Left colon (tissue), 2 donors: Measurements from ENCODE around the gene PYM1. TPM values are rescaled to one million over a fixed set of nuclear protein-coding genes. Genes with fewer than 3 reads are reported as not detected.

Source experiments
- ATAC-seq: fragments of 200-7000 bp; cut with Tn5 transposase; one replicate; pipeline ENCODE4 v1.9.1; 2020; ENCODE audit warnings: mild to moderate bottlenecking, moderate library complexity
- DNase-seq, 2 donors: peaks; one replicate each; pipeline ENCODE4 v3.0.0-alpha.2; 2020
- intact Hi-C, 2 donors: fragments of 100-400 bp; cut with DNase I in 1 of 2; cut with micrococcal nuclease in 1 of 2; formaldehyde crosslinking; loops; one replicate each; pipeline versions ENCODE4 v1.11.2 to v1.14.0; 2022; cut with DNase I, micrococcal nuclease
- total RNA-seq, 2 donors: library from RNA; stranded (reverse); fragmentation: NEBNext Ultra II Directional; extraction: Animal tissue kit (Norgen Biotek cat#: 25700); gene quantifications; one replicate each; pipeline ENCODE4 v1.2.1, GENCODE V29; 2021
- donor health status: DM: no; HTN: no; CAD: no.
- donor health status: DM: yes; HTN: yes; CAD: no.

PYM1 gene
- total RNA-seq, 2 donors from 2014 or later: 41.7 to 45.0 TPM

DNA sequence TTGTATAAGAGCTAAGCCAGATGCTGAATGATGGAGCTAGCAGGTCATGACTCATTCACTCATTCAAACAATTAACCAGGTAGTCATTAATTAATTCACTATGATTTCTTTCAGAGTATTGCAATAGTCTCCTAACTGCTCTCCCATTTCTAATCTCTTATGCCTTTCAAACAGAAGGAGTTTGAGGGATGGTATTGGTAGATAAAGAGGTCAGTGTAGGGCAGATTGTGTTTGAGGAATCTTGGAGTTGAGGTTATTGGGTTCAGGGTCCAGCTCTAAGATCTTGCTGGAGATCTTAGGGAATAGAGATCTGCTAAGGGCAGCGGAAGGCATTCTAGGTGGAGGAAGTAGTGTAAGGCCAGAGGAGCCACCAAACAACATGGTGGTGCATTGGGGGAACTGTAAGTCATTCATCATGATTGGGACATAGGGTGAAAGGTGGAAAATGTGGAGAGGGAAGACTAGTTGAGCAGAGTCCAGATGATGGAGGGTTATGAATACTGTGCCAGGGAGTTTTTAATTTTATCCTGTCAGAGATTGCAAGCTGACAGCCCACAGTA, 15.0 kb upstream of the PYM1 start:
- ATAC-seq: no peak
- intact Hi-C loops: no loop called here
- DNase-seq: no peak

DNA sequence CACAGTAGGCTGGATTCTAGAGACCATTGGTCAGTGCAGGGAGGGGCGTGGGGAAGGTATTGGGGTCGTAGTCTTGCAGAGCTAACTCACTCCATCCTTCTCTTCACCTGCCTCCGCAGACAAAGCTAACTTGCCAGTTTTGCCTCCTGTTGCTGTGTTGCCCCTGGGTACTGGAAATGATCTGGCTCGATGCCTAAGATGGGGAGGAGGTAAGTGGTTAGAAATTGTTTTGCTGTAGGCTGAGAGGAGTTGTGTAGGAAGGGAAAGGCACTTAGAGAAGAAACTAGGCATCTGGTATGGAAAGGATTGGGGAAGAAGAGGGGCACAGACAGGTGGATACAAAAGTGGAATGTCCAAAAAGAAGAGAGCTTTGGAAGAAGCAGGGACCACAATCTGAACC, 14.4 kb upstream of the PYM1 start:
- intact Hi-C loops: no loop called here
- DNase-seq (no peak), ATAC-seq (no peak)

DNA sequence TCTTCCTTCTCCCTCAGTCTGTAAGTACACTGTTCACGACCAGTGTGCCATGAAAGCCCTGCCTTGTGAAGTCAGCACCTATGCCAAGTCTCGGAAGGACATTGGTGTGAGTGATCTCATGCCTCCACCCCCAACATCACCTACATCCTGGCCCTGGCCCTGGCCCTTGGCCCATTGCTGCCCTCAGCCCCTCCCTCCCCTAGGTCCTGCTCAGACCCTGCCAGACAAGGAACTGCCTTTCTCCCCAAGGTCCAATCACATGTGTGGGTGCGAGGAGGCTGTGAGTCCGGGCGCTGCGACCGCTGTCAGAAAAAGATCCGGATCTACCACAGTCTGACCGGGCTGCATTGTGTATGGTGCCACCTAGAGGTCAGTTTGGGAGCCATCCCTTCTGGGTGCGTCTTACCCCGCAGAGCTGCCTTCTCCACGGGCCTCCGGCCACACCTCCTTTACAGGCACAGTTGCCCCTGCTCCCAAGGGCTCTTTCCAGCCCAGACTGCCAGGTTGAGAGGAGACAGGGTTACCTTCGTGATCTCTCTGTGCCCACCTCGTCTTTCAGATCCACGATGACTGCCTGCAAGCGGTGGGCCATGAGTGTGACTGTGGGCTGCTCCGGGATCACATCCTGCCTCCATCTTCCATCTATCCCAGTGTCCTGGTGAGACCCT, 12.5 kb upstream of the PYM1 start:
- DNase-seq: peak; percentile 86 to 89
- ATAC-seq: peak; percentile 89
- intact Hi-C loops: no loop called here

DNA sequence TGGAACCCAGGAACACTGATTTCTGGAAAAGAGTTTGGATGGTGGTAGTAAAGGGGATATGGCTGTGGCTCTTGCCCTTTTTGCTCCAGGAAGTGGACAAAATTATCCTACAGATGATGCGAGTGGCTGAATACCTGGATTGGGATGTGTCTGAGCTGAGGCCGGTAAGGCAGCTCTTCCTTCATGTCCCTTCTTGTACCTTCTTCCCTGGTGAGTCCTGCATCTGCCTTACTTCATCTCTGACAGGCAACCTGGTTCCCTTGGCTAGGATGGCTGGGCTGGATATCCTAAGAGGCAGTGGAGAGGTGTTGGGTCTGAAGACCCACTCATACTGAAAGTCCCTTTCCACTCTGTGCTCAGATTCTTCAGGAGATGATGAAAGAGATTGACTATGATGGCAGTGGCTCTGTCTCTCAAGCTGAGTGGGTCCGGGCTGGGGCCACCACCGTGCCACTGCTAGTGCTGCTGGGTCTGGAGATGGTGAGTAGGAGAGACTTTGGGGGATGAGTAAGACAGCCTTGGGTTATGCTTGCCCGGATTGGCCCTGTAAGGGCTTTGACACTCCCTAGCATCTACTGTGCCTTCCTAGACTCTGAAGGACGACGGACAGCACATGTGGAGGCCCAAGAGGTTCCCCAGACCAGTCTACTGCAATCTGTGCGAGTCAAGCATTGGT, 11.3 kb upstream of the PYM1 start:
- ATAC-seq (no peak), DNase-seq (no peak)
- intact Hi-C loops: loop anchor here in 1 of 2 donors (5.0 kb wide), 1 partner anchor 197 kb away; the partner anchor contains the start of gene GDF11

DNA sequence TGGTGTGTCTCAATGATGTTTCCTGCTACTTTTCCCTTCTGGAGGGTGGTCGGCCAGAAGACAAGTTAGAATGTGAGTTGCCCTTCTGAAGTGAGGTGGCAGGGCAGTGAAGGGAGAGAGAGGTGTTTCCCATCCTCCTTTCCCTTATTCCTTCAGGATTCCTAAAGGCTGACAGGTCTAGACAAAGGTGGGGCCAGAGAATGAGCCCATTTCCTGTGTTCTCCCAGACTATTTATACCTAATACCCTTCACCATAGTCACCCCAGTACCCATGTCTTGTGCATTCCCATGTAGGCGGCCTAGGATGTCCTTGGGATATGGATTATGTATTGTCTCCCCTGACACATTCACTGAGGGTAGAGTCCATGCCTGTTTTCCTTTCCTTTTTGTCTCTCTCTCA, 10.3 kb upstream of the PYM1 start:
- intact Hi-C loops: loop anchor here in 1 of 2 donors (5.0 kb wide), 1 partner anchor 196 kb away; the partner anchor contains the start of gene GDF11
- DNase-seq (no peak), ATAC-seq (no peak)

DNA sequence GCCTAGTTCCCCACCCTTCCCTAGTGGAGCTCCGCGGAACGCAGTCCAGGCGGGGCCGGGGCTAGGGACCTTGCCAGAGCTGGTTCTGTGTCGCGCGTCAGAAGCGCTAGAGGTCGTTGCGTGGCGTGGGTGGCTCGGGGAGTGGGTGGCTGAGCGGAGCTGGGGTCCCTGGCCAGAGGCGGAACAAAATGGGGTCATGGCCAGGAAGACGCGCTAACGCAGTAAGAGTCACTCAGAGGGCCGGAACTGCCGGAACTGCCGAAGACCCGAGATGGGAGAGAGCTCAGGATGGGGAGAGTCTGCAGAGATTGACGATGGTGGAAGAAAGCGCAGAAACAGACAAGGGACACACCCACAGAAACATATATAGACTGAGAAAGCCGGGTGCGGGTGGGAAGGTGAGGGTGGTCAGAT, 8.1 kb upstream of the PYM1 start:
- intact Hi-C loops: loop anchor here in 1 of 2 donors (5.0 kb wide), 1 partner anchor 193 kb away; the partner anchor contains the start of gene GDF11
- peak in 1 of 2 donors; percentile 39 for DNase-seq
- no peak for ATAC-seq

DNA sequence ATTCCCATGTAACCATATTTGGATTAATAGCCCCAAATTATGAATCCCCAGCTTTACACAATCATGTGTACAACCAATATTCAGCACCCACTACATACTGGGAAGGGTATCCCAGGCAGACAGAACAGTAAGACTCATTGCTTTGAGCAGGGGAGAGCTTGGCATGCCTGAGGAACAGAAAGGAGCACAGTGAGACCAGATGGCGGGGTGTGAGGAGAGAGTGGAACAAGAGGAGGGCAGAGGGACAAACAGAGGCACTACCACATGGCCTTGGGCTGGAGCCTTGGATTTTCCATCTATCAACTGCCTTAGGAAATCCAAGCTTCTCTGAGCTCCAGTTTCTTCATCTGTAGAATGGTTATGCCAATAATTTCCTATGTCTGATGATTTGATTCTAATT, 7.1 kb upstream of the PYM1 start:
- intact Hi-C loops: loop anchor here in 1 of 2 donors (5.0 kb wide), 2 partner anchors 38 to 192 kb away; partner anchors contain the start of genes GDF11 and RAB5B
- DNase-seq: no peak
- no peak for ATAC-seq

DNA sequence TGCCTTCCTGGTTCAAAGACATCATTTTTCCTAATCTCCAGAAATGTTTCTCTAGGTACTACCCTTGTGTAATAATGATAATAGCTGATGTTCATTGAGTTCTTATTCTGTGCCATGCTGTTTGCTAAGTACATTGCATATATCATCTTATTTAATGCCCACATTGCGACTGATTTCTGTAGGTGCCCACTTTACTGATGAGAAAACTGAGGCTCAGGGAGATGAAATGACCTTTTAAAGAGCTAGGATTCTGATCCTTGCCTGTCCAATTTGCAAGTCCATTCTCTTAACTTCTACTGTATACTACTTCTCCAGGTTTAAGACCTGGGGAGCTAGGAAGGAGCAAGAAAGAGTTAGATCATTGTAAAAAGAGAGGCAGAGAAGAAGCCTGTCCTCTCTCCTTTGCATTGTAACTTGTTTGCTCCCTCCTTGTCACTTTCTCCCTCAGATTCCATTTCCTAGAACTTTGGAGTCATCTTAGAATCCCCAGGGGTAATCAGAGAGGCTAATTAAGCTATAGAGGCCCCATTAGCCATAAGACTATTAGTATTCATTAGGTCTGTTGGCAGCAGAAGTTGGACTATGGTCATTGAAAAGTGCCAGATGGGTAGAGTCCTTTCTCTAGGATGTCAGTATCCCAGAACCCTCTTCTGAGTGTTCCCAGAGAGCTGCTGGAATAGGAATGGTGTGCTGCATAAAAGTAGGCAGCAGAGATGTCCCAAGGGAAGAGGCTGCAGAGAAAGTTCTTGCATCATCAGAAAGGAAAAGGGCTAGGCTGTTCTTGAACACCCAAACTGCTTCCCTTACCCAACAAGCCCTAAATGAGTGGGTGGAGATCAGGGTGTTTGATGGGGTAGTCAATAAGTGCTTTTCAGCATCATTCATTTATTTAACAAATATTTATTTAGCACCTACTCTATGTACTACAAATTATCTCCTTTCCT, 6.4 kb upstream of the PYM1 start:
- no peak for ATAC-seq
- DNase-seq: no peak
- intact Hi-C loops: loop anchor here in 1 of 2 donors (5.0 kb wide), 1 partner anchor 38 kb away; the partner anchor contains the start of gene RAB5B

DNA sequence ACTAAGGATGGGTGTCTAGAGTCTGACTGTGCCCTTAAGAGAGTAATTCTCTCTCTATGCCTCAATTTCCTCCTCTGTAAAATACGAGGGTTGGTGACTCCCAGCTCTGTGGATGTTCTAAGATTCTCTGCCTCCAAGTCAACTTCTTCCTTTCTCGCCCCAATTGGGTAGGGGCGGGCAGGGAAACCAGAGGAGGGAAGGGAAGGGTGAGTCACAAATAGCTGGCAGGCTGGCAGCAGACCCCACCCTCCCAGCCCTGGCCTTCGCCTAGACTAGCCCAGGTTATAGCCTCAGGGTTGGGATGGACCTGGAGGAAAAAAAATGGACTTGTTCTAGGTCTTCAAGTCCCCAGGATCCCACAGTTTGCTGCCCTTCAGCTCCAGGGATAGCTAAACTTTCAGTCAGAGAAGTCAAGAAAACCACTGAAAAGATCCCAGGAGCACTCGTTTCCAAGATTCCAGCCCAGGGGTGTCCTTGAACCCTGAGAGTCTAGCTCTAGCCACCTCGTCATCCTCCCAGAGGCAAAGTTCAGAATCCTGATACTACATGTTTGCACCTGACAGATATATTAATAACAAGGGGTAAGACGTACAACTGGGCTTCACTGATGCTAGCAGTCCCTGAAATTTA, 5.6 kb upstream of the PYM1 start:
- ATAC-seq (peak; percentile 44), DNase-seq (peak; percentile 47 to 65)
- intact Hi-C loops: loop anchor here in 1 of 2 donors (5.0 kb wide), 1 partner anchor 39 kb away; the partner anchor contains the start of gene RAB5B

DNA sequence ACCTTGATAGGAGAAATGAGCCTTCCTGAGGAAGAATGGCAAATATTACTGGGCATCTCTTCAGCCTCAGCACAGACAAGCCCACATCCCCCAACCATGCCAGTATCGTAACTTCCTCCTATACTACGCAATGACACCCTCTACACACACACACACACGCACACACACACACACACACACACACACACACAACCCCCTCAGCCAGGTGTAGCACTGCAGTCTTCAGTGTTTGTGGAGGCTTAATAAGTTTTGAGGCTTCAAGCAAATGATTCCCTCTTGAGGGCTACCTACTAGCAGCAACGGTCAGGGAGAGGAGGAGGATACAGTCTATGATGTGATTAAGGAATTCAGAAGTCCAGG, 4.8 kb upstream of the PYM1 start:
- intact Hi-C loops: loop anchor here in 1 of 2 donors (5.0 kb wide), 1 partner anchor 40 kb away; the partner anchor contains the start of gene RAB5B
- ATAC-seq (peak; percentile 31), DNase-seq (peak; percentile 52 to 55)

DNA sequence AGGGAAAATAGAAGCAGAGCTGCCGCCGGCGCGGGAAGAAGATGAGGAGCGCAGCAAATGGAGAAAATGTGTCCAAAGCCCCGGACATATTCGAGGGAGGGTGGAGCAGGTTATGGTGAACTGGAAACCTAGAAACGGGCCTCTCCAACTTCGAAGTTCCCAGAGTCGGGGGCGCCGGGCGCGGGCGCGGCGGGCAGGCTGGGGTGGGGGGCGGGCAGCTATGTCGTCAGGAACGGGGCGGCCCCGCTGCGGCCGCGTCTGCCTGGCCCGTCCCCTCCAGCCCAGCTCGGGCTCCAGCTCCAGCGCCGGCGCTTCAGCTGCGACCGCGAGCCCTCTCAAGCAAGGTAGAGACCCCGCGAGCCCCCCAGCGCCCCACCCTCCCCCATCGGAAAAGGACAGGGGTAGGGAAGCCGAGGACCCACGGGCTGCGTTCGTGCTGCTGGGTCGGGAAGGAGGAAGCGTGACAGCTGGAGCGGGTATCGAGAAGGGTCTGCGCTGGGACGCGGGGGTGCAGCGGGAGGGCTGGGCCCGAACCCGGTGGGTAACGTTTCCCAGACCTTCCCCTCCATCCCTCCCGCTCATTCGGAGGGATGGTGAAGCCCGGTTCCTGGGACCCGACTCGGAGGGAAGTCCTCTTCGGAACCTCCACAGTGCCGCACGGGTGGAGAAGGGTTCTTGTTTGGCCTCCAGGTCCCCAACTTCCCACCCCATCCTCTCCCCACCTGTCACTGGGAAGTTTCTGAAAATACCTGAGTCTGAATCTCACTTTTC, 4.3 kb upstream of the PYM1 start:
- ATAC-seq (peak; percentile 39), DNase-seq (peak; percentile 68 to 77)
- intact Hi-C loops: loop anchor here in 1 of 2 donors (5.0 kb wide), 1 partner anchor 40 kb away; the partner anchor contains the start of gene RAB5B

DNA sequence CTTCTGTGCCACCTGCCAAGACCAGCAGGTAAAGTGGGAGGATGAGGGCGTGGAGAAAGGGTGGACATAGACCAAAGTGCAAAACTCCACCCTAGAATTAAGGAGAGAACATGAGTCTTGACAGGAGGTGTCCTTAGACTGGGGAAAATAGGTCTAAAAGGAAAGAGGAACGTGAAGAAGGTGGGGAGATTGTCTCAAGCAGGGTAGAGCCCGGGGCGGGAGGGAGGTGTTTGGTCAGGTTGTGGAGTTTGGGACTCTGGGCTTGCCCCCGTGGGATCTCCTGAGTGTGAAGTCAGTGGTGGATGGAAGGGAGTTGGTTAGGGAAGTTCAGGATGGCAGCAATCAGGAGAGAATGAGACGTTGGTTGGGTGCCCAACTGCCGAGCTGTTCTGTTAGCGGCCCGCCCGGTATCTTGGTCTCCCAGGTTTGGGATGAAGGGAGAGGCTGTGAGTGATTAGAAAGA, 3.7 kb upstream of the PYM1 start:
- intact Hi-C loops: loop anchor here in 1 of 2 donors (5.0 kb wide), 1 partner anchor 41 kb away; the partner anchor contains the start of gene RAB5B
- ATAC-seq (peak; percentile 49), DNase-seq (peak; percentile 42 to 56)

DNA sequence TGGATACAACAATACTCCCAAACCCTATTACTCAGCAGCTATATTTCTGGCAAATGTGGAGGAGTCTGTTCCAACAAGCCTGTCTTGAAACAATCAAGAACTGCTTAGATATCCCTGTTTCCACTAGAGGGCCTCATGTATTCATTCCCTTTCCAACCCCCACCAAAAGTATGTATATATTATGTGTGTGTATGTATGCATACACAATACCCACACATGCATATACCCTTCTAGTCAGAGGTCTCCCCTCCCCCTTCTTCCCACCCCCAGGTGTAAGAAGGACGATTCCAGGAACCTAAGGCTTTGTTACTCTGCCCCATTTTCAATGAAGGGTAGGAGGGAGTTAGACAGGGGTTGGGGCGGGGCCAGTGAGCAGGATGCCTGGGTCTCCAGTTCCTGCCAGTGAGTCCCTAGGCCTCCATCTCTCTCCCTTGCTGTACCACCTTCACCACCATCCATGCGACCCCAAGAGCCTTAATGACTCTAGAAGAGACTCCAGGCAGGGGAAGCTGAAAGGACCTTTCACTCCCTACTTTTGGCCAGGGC, 3.1 kb upstream of the PYM1 start, which contains the start of gene DGKA:
DGKA (plus strand) TSS at position 392 of the 546 bp plus-strand sequence. CDS start 5,342 bp downstream, outside the sequence.
- peak; percentile 67 to 76 for DNase-seq
- peak; percentile 30 for ATAC-seq
- intact Hi-C loops: loop anchor here in 1 of 2 donors (5.0 kb wide), 1 partner anchor 41 kb away; the partner anchor contains the start of gene RAB5B

DNA sequence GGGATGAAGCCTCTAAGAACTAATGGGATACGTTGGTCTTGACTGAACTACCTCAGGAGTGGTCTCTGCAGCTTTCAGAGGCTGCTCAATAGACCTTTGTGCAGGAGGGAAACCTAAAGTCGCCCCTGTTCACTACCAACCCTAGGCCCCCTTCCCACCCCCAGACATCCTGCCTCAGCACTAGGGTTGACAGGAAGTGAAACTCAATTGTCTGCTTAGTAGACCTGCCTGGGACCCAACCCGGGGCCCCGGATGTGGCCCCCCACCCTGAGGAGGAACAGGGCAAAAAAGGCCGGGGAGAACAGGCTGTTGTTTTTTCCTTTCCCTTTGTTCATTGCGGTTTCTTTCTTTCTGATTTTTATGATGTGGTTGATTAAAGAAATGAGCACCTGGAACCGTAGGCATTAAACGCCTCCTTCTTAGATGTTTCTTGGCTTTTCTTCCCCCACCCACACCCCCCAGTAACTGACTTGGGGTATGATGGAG, 1.7 kb upstream of the PYM1 start:
- intact Hi-C loops: loop anchor here in 1 of 2 donors (10.0 kb wide), 1 partner anchor 105 kb away; the partner anchor contains the start of gene DNAJC14
- DNase-seq (peak; percentile 47 to 66), ATAC-seq (no peak)

DNA sequence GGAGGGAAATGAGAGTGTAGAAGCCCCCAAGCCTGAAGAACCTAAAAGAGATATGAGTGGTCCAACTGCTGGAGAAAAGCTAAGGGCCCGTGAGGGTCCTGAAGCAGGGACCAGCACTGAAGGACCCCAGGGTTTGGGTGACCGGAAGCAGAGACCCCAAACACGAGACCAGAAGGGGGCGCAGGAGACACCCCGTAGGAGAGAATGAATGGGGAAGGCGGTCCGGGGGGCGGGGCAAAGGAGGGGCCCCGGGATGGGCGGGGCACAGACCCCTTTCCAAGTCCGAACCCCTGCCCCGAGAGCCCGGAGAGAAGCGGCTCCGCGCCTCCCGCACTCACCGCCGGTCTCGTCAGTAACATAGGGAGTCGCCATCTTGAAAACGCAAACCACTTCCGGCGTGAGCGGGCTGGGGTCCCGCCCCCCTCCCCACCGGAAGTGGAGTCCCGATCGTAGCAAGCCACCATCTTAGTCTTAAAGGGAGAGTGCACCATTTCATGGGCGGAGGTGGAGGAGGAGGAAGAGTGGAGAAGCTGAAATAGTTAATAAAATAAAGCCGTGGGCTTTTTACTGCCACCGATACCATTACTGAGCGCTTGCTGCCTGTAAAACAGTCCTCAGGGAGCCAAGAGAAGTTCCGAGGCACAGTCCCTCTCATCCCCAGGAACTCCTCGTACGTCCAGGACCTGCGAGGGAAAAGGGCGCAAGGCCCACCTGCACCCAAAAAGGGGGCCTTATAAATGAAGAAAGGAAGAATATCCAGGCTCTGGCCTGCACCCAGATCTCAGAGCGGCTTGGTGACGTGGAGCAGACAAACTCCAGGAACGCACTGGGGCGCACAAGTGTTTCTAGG, 731 bp downstream of the PYM1 start:
- ATAC-seq (peak; percentile 63), DNase-seq (peak; percentile 87 to 96)
- intact Hi-C loops: loop anchor here in 1 of 2 donors (10.0 kb wide), 1 partner anchor 102 kb away; the partner anchor contains the start of gene DNAJC14
